H54 (cell line): Measurements from ENCODE around the gene SETDB2.

Source experiments
- DNase-seq: peaks from one replicate; pipeline ENCODE4 v3.0.0; 2011; ENCODE audit warnings: low spot score, mixed read lengths; ENCODE audit not compliant: insufficient read length
- FAIRE-seq: peaks from 3 replicates; lab custom pipeline; 2011; peaks lifted over from hg19 to GRCh38; lab: Jason Lieb, UNC
- POLR2A ChIP-seq: IDR thresholded peaks from 2 replicates; pipeline ENCODE4 v1.6.1; 2011; ENCODE audit warnings: low read depth, mild to moderate bottlenecking, low read length

Gene SETDB2

GRCh38 chr13:49540552-49540951 is 96.5 kb downstream of the SETDB2 start:
- no peak for TF ChIP-seq POLR2A
- no peak for FAIRE-seq
- DNase-seq = no peak

GRCh38 chr13:49543656-49544055 is 99.6 kb downstream of the SETDB2 start:
- FAIRE-seq = no peak
- no peak for TF ChIP-seq POLR2A

More at GRCh38 chr13:49543656-49544055, 99.6 kb downstream of the SETDB2 start:
- DNase-seq = no peak
